SK-N-SH (cell line): ENCODE measurements around the gene LGR4. TPM values are rescaled to one million over a fixed set of nuclear protein-coding genes. Genes with fewer than 3 reads are reported as not detected.

Experiments used
- CTCF ChIA-PET: fragments of 300-600, 350-600 bp; formaldehyde crosslinking; extraction: SDS; loops from one replicate; lab custom pipeline; 2021; lab: Yijun Ruan, JAX
- POLR2A ChIA-PET: fragments of 350-600 bp; sonication (Branson Sonifier 250); formaldehyde crosslinking; extraction: SDS; loops from one replicate; lab custom pipeline; 2020; ENCODE audit warnings: antibody characterized with exemption, inconsistent platforms; lab: Yijun Ruan, JAX
- DNase-seq: peaks from one replicate; pipeline ENCODE4 v3.0.0; 2012
- H2AFZ ChIP-seq: fragments of 200-600 bp; sonication (generic); 2 replicates; pipeline ENCODE4 v1.8.1; 2016; ENCODE audit warnings: antibody characterized with exemption, mild to moderate bottlenecking, low read depth
- H3F3A ChIP-seq: fragments of 200-600 bp; sonication (generic); replicated peaks from 2 replicates; pipeline ENCODE3; 2016; ENCODE audit warnings: antibody characterized with exemption, mild to moderate bottlenecking; ENCODE audit not compliant: insufficient read depth
- H3K27ac ChIP-seq, 2 experiments: fragments of 200-500 bp in 1 of 2; fragments of 200-600 bp in 1 of 2; sonication (Bioruptor generic) in 1 of 2; sonication (generic), shearing (Covaris generic) in 1 of 2; 2 replicates each; pipeline versions ENCODE4 v1.5.1 to v1.6.1; 2014 to 2016; ENCODE audit warnings: low read depth in 2 of 2, inconsistent platforms in 1 of 2, low read length in 1 of 2, mild to moderate bottlenecking in 1 of 2, mixed read lengths in 1 of 2
- H3K27me3 ChIP-seq: fragments of 200-600 bp; sonication (generic), shearing (Covaris generic); 2 replicates; pipeline ENCODE4 v1.6.1; 2016; ENCODE audit warnings: mixed run types; ENCODE audit not compliant: insufficient read depth
- H3K36me3 ChIP-seq, 2 experiments: fragments of 200-500 bp in 1 of 2; fragments of 200-600 bp in 1 of 2; sonication (Bioruptor generic) in 1 of 2; sonication (generic) in 1 of 2; replicated peaks in 1 of 2; 2 replicates each; pipeline versions ENCODE3 to v1.5.1; 2014 to 2016; ENCODE audit warnings: low read length in 1 of 2, mild to moderate bottlenecking in 1 of 2; ENCODE audit not compliant: insufficient read depth in 2 of 2, control insufficient read depth in 1 of 2
- H3K4me1 ChIP-seq, 2 experiments: fragments of 200-500 bp in 1 of 2; fragments of 200-600 bp in 1 of 2; sonication (Bioruptor generic) in 1 of 2; sonication (generic), shearing (Covaris generic) in 1 of 2; 2 replicates each; pipeline versions ENCODE4 v1.5.1 to v1.6.1; 2014 to 2016; ENCODE audit warnings: low read depth in 1 of 2, low read length in 1 of 2, mixed run types in 1 of 2; ENCODE audit not compliant: insufficient read depth in 2 of 2, control insufficient read depth in 1 of 2
- H3K4me2 ChIP-seq: fragments of 200-600 bp; sonication (generic), shearing (Covaris generic); 2 replicates; pipeline ENCODE4 v1.6.1; 2017; ENCODE audit warnings: mixed run types
- H3K4me3 ChIP-seq, 2 experiments: fragments of 200-500 bp in 1 of 2; fragments of 200-600 bp in 1 of 2; sonication (Bioruptor generic) in 1 of 2; sonication (generic), shearing (Covaris generic) in 1 of 2; 2 replicates each; pipeline versions ENCODE4 v1.5.1 to v1.8.1; 2014 to 2016; ENCODE audit warnings: low read depth in 2 of 2, inconsistent platforms in 1 of 2, low read length in 1 of 2, mild to moderate bottlenecking in 1 of 2, mixed read lengths in 1 of 2, moderate library complexity in 1 of 2
- H3K79me2 ChIP-seq: fragments of 200-600 bp; sonication (generic); 2 replicates; pipeline ENCODE4 v1.8.1; 2017; ENCODE audit warnings: mild to moderate bottlenecking; ENCODE audit not compliant: insufficient read depth
- H3K9ac ChIP-seq: fragments of 200-600 bp; sonication (generic); 2 replicates; pipeline ENCODE4 v1.6.1; 2017; ENCODE audit warnings: mixed run types
- H3K9me2 ChIP-seq: fragments of 200-600 bp; sonication (generic); 2 replicates; pipeline ENCODE4 v1.6.1; 2017; ENCODE audit warnings: mixed run types
- H3K9me3 ChIP-seq: fragments of 200-600 bp; sonication (generic); 2 replicates; pipeline ENCODE4 v1.6.1; 2017; ENCODE audit warnings: mixed run types, mild to moderate bottlenecking, moderate library complexity
- H4K20me1 ChIP-seq: fragments of 200-600 bp; sonication (generic); 2 replicates; pipeline ENCODE4 v1.6.1; 2017; ENCODE audit warnings: mild to moderate bottlenecking, mixed run types; ENCODE audit not compliant: insufficient read depth
- CHD2 ChIP-seq: fragments of 150-350 bp; IDR thresholded peaks from 2 replicates; pipeline ENCODE4 v1.6.1; 2018; ENCODE audit warnings: low read length; ENCODE audit not compliant: partially characterized antibody
- CTCF ChIP-seq: fragments of 200-600 bp; sonication (generic); IDR thresholded peaks from 2 replicates; pipeline ENCODE4 v1.6.1; 2017; ENCODE audit warnings: antibody characterized with exemption, mild to moderate bottlenecking, moderate library complexity
- EP300 ChIP-seq, 2 experiments: IDR thresholded peaks; 2 replicates each; pipeline versions ENCODE4 v1.4.0 to v1.6.1; 2012; ENCODE audit warnings: borderline replicate concordance in 1 of 2, low read depth in 1 of 2, low read length in 1 of 2
- FOXM1 ChIP-seq: IDR thresholded peaks from 2 replicates; pipeline ENCODE4 v1.4.0; 2012; ENCODE audit warnings: low read depth, mild to moderate bottlenecking
- IRF3 ChIP-seq: fragments of 150-350 bp; IDR thresholded peaks from 2 replicates; pipeline ENCODE4 v1.6.1; 2016; ENCODE audit warnings: mild to moderate bottlenecking, low read depth, low read length
- MEF2A ChIP-seq: IDR thresholded peaks from 2 replicates; pipeline ENCODE4 v1.4.0; 2012; ENCODE audit warnings: low read depth, borderline replicate concordance
- NRF1 ChIP-seq: IDR thresholded peaks from 2 replicates; pipeline ENCODE4 v1.6.1; 2012; ENCODE audit warnings: low read depth, mild to moderate bottlenecking, low read length
- RCOR1 ChIP-seq: fragments of 150-350 bp; IDR thresholded peaks from 2 replicates; pipeline ENCODE4 v1.6.1; 2017; ENCODE audit warnings: antibody characterized with exemption, low read length
- USF1 ChIP-seq: IDR thresholded peaks from 2 replicates; pipeline ENCODE4 v1.4.0; 2012; ENCODE audit warnings: low read depth, borderline replicate concordance
- WGBS: methylation state at CpG from one replicate; pipeline ENCODE4 v1.1.6; 2017; ENCODE audit warnings: low lambda C conversion rate; 5-methylcytosine and 5-hydroxymethylcytosine counted together
- polyA plus RNA-seq, 3 experiments: library from polyadenylated mRNA; depleted of rRNA; stranded (reverse); fragments of >200 nt; gene quantifications; 2 replicates each; pipeline ENCODE4 v1.2.3, GENCODE V29; 2012

The LGR4 gene
- polyA plus RNA-seq, 1 of the 3 experiments (the other 2 are of a cell fraction), result 2.6 TPM

GRCh38 chr11:27355575-27356104 is 117.0 kb downstream of the LGR4 start:
- ChIA-PET POLR2A (no interaction called here), CTCF (interaction anchor here (1.2 kb wide), 1 partner anchor 130 kb away, joined by 4 read pairs; no protein-coding TSS in a partner anchor)
- Histone ChIP-seq H4K20me1 (no peaks in the 10 kb centered on the region), H3K4me3 (no peak overlapping the region), H3K27me3 (no peaks in the 10 kb centered on the region), H3K9me2 (no peaks in the 10 kb centered on the region), H3K9me3 (no peaks in the 10 kb centered on the region), H3K79me2 (no peaks in the 10 kb centered on the region), H2AFZ (no peak overlapping the region), H3K9ac (no peak overlapping the region), H3K36me3 (no peaks in the 10 kb centered on the region), H3F3A (peaks cover 10% of the 10 kb centered on the region), H3K27ac (no peak overlapping the region), H3K4me2 (no peak overlapping the region), H3K4me1 (peaks cover 3 to 20% of the 10 kb centered on the region in 2 experiments; a peak in 3 of 4 replicates)
- TF ChIP-seq NRF1 (no peak), EP300 (IDR thresholded peaks at IDR 0.05; ENCODE audit: borderline replicate concordance in 1 of 2, low read depth in 1 of 2, low read length in 1 of 2) (no peak), CHD2 (no peak)
- DNase-seq, result no peak
- WGBS, result 97% methylated on average over 3 of the region's 3 CpGs

GRCh38 chr11:27354359-27354965 is 118.1 kb downstream of the LGR4 start:
- Histone ChIP-seq H3K27ac (peak overlapping the region in 1 of 2 experiments; percentile 62; a peak in 1 of 4 replicates), H2AFZ (no peak overlapping the region), H3K9me3 (no peaks in the 10 kb centered on the region), H3K9ac (no peak overlapping the region), H3K79me2 (no peaks in the 10 kb centered on the region)
- WGBS, result 84% methylated on average over 5 of the region's 5 CpGs
- POLR2A ChIA-PET, result no interaction called here
- TF ChIP-seq FOXM1, result no peak
- TF ChIP-seq IRF3, result no peak
- no peak for TF ChIP-seq CHD2
- TF ChIP-seq USF1, result no peak
- TF ChIP-seq RCOR1, result no peak
- TF ChIP-seq CTCF, result no peak
- no peak for TF ChIP-seq MEF2A
- TF ChIP-seq, all 33 proteins: peak for 0
- peaks cover 0 to 32% of the 10 kb centered on the region in 2 experiments; a peak in 3 of 4 replicates for H3K4me1 ChIP-seq
- peaks cover 10% of the 10 kb centered on the region for H3F3A ChIP-seq
- H3K36me3 ChIP-seq, result peaks cover 4 to 6% of the 10 kb centered on the region in 2 experiments
- DNase-seq, result no peak
- CTCF ChIA-PET, result no interaction called here
- H4K20me1 ChIP-seq, result no peaks in the 10 kb centered on the region
- no peak overlapping the region for H3K4me3 ChIP-seq
- H3K27me3 ChIP-seq, result no peaks in the 10 kb centered on the region
- no peaks in the 10 kb centered on the region for H3K9me2 ChIP-seq
- H3K4me2 ChIP-seq, result no peak overlapping the region
